Left ventricle myocardium inferior (tissue), 1 donor: ENCODE measurements around the gene SLC7A5. TPM values are rescaled to one million over a fixed set of nuclear protein-coding genes. Genes with fewer than 3 reads are reported as not detected.
"Not testable (repeated sequence)": the region's sequence is repeated elsewhere in the genome, so short reads cannot be mapped to it uniquely, and the experiment has no call there.

Source experiments
- DNase-seq: peaks from one replicate; pipeline ENCODE4 v3.0.0-alpha.2; 2020
- H3K27ac ChIP-seq: fragments of 200-600 bp; replicated peaks from 2 replicates; pipeline ENCODE4 v1.8.0; 2021
- H3K27me3 ChIP-seq: fragments of 200-600 bp; 2 replicates; pipeline ENCODE4 v1.8.0; 2021; ENCODE audit warnings: low read depth
- H3K36me3 ChIP-seq: fragments of 200-600 bp; 2 replicates; pipeline ENCODE4 v1.8.0; 2021
- H3K4me1 ChIP-seq: fragments of 200-600 bp; 2 replicates; pipeline ENCODE4 v1.8.0; 2021
- H3K4me3 ChIP-seq: fragments of 200-600 bp; 2 replicates; pipeline ENCODE4 v1.8.0; 2021; ENCODE audit warnings: mild to moderate bottlenecking, moderate library complexity
- H3K9me3 ChIP-seq: fragments of 200-600 bp; replicated peaks from 2 replicates; pipeline ENCODE4 v1.8.0; 2021
- CTCF ChIP-seq: fragments of 200-600 bp; IDR thresholded peaks from 2 replicates; pipeline ENCODE4 v1.8.0; 2021; ENCODE audit warnings: antibody characterized with exemption, mild to moderate bottlenecking, borderline replicate concordance
- intact Hi-C: fragments of 100-400 bp; cut with micrococcal nuclease; formaldehyde crosslinking; loops from one replicate; pipeline ENCODE4 v1.11.0; 2022
- total RNA-seq: library from RNA; stranded (reverse); fragmentation: NEBNext Ultra II Directional; extraction: Animal tissue kit (Norgen Biotek cat#: 25700); gene quantifications from one replicate; pipeline ENCODE4 v1.2.1, GENCODE V29; 2021
- donor health status: DM: no; HTN: yes; CAD: no; lungs with severe emphysema.

Gene SLC7A5
- total RNA-seq, 1 donor from 2014 or later = 4.6 TPM

GRCh38 chr16:87828071-87828906 is 41.0 kb downstream of the SLC7A5 start:
- no peaks in the 10 kb centered on the region for H3K36me3 ChIP-seq
- peaks cover 35% of the 10 kb centered on the region for H3K27me3 ChIP-seq
- no peaks in the 10 kb centered on the region for H3K4me1 ChIP-seq
- intact Hi-C loops = no loop called here
- H3K4me3 ChIP-seq = no peak overlapping the region
- no peak for DNase-seq
- no peak for TF ChIP-seq CTCF
- H3K27ac ChIP-seq = no peak overlapping the region
- H3K9me3 ChIP-seq = no peaks in the 10 kb centered on the region

GRCh38 chr16:87827588-87827915 is 41.8 kb downstream of the SLC7A5 start:
- H3K4me3 ChIP-seq, H3K4me1 ChIP-seq, DNase-seq, H3K27ac ChIP-seq, H3K9me3 ChIP-seq, intact Hi-C loops, H3K36me3 ChIP-seq: not testable (repeated sequence)
- peaks cover 42% of the 10 kb centered on the region for H3K27me3 ChIP-seq

- intact Hi-C loops = no loop called here
- TF ChIP-seq CTCF = no peak
Measured at GRCh38 chr16:87826798-87827587, 42.3 kb downstream of the SLC7A5 start.

GRCh38 chr16:87826407-87826797 is 42.9 kb downstream of the SLC7A5 start:
- DNase-seq, H3K4me3 ChIP-seq, H3K9me3 ChIP-seq: not testable (repeated sequence)

More at GRCh38 chr16:87826798-87827587, 42.3 kb downstream of the SLC7A5 start:
- no peaks in the 10 kb centered on the region for H3K36me3 ChIP-seq
- H3K4me1 ChIP-seq = no peaks in the 10 kb centered on the region
- no peak overlapping the region for H3K4me3 ChIP-seq
- H3K9me3 ChIP-seq = no peaks in the 10 kb centered on the region
- H3K27me3 ChIP-seq = peaks cover 45% of the 10 kb centered on the region
- no peak for DNase-seq
- H3K27ac ChIP-seq = no peak overlapping the region

GRCh38 chr16:87825842-87826120 is 43.5 kb downstream of the SLC7A5 start:
- H3K4me1 ChIP-seq, H3K4me3 ChIP-seq: not testable (repeated sequence)
- peaks cover 45% of the 10 kb centered on the region for H3K27me3 ChIP-seq

More at GRCh38 chr16:87826407-87826797, 42.9 kb downstream of the SLC7A5 start:
- H3K4me1 ChIP-seq, intact Hi-C loops, H3K27ac ChIP-seq, H3K36me3 ChIP-seq: not testable (repeated sequence)
- H3K27me3 ChIP-seq = peaks cover 45% of the 10 kb centered on the region

GRCh38 chr16:87824991-87825841 is 44.1 kb downstream of the SLC7A5 start:
- DNase-seq = no peak
- Histone ChIP-seq H3K9me3 (no peaks in the 10 kb centered on the region), H3K27me3 (peaks cover 45% of the 10 kb centered on the region), H3K27ac (no peak overlapping the region), H3K4me1 (no peaks in the 10 kb centered on the region), H3K36me3 (no peaks in the 10 kb centered on the region), H3K4me3 (no peak overlapping the region)
- intact Hi-C loops = no loop called here
- TF ChIP-seq CTCF = no peak

More at GRCh38 chr16:87825842-87826120, 43.5 kb downstream of the SLC7A5 start:
- intact Hi-C loops, H3K27ac ChIP-seq, H3K9me3 ChIP-seq, H3K36me3 ChIP-seq, DNase-seq: not testable (repeated sequence)
